Forelimb muscle (tissue), 1 donor: ENCODE measurements around the gene CTXN2. TPM values are rescaled to one million over a fixed set of nuclear protein-coding genes. Genes with fewer than 3 reads are reported as not detected.

ENCODE experiments used
- DNase-seq: peaks from one replicate; pipeline ENCODE4 v3.0.0-alpha.2; 2013; ENCODE audit warnings: low read depth
- polyA plus RNA-seq: library from polyadenylated mRNA; unstranded; fragments of 120-200 nt; gene quantifications from one replicate; pipeline ENCODE4 v1.2.1, GENCODE V29; 2013; ENCODE audit not compliant: insufficient read length

The CTXN2 gene
- polyA plus RNA-seq: not detected

DNA sequence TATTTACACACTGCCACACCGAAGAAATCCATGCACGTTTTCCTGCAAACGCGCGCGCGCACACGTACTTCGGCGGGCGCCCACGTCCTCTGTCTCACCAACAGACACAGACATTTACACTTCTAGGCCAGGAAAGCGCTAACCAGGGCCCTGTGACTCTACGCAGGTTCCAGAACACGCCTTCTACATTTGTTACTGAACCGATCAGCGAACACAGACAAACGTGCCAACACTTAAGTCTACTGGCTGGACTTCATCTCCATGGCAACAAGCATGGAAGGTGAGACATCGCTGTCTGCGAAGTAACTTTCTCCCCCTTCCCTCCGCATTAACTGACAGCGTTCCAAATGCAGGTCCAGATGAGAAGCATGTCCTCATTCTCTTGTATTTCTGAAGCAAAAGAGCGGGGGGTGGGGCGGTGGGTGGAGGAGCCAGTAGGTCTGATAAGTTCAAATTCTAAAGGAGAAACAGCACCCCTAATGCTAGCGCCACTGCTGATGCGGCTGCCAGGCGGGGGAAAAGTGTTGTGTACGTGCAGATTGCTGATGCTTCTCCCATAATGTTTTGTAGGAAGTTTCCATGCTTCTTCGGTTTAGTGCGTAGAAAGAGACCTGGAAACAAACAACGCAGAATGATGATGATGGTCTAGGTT, at the start of gene CTXN2:
Gene CTXN2 (plus strand): TSS at position 92 of the 652 bp plus-strand sequence. CDS start 9,636 bp downstream, outside the sequence.
- DNase-seq: no peak

DNA sequence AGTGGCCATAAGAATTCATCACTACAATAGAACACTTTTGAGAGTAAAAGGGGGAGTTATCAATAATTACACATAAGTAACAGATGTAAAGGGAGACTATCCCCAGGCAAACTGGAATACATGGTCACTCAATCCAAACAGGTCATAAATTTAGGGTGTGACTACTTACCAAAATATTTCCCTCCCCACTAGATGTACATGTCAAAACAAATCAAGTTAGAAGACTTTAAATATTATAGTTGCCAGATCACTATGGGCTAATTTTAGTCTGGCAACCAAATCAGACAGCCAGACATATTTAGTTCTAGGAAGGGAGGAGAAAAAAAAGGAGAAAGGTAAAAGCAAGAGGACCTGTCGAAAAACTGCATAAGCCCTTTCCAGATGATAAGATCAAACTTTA, 47.6 kb upstream of the CTXN2 start:
- no peak for DNase-seq

DNA sequence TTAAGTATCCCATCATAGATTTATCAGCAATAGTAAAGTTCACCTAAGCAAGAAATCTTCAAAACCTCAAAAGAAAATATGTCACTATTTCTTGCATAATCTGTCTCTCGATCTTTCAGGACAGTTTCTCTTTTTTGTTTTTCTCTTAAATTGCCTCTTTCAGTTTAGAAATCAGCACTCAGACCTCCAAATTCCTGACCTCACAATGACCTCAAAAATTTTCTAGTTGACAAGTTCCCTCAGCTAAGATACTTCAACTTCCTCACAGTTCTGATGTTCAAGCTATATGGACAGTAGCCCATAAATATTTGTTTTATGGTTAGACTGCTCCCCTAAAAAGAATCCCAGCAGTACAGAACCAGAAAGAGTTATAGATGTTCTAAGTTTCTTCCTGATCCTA, 46.6 kb upstream of the CTXN2 start:
- peak; percentile 1 for DNase-seq

DNA sequence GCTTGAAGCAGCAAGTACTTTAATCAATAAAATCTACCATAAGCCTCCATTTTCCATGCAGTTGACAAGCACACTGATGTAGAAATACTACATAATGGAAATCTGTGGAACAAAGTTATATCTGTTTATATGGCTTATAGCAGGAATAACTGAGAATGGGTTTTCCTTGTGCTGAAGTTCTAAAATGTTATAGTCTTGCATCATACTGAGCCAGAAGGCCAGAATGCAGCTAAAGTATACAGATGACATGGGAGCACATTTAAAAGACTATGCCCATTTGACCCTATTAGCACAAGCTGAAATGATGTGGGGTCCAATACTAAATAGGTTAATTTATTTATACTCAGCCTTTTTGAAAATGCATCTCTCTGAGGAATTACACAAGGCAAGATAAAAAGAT, 45.5 kb upstream of the CTXN2 start:
- DNase-seq: no peak

DNA sequence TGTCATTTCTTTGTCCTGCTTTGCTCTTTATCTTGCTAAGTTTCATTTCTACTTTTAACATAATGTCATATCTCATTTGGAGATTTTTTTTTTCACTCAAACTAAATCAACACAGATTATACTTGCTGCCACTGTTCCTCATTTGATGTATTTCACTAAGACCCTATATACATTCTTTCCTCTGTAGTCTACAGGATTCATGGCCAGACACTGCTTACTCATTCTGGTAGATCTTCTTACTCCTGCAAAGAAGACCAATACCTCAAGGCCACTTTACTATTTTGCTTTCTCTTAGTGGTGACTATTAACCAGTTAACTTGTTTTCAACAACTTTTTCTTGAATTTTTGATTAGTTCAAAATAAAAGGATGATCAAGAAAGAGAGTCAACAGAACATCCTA, 44.1 kb upstream of the CTXN2 start:
- no peak for DNase-seq

DNA sequence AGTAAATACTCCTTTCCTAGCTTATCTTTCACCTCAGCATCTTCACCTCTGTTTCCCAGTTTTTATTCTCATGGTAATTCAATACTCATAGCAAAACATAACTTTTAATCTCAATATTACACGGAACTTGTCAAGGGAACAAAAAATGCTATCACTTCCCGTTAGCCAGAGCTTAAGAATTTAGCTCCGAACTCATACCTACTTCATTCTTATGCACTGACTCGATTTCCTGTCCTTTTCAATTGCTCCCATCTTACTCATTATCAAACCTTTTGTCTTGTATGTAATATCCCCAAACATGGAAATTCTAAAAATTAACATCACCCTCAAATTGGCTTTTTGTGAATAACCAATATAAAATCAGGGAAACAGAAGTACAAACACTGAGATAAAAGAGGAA, 41.6 kb upstream of the CTXN2 start:
- DNase-seq: no peak

DNA sequence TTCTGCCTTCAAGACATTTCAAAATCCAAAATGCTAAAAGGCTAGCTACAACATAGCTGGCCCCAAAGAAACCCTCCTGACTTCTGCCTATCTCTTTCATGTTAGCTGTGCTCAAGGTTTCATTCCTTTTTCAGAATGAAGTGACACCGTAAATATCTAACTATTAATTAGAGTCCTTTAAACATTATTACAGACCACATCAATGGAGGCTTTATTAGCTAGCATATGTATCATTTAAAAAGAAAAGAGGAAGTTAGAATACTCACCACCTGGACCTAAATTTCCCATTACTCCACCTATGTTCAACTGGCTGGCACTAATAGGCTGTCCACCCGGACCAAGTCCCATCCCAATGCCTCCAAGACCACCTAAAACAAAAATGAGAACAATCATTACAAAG, 37.9 kb upstream of the CTXN2 start:
- no peak for DNase-seq

DNA sequence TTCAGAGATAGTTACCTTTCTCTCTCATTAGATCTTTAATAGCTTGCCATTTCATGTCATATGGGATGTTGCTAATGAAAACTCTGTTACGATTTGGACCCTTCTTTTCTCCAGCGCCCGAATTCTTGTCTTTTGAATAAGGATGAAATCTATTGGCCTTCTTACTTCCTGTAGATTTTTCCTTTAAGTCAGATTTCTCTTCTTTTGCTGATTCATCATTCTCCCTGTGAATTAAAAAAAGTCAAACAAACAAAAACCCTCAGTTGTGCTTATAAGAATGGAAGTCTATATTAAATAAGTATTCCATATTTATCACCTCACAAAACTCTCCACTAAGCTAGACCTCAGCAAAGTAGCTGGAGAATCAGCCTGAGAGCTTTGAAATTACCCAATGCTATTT, 22.8 kb upstream of the CTXN2 start:
- DNase-seq: no peak

DNA sequence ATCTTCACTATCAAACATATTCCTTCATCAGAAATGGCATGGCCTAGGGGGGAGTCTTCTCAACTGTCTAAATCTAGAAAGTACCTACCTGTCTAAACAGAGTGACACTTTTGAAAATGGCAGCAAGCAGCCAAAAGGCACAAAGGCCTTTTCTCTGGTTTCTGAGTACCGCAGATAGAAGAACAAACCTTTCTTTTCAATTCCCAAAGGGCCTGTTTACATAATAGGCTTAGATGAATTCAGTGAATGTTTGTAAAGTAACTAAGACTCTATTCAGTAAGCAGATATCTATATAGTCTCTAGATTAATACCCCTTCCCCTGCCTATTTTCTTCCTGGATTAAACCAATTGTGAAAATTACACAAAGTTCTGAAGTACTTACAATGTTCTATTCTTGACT, 20.5 kb upstream of the CTXN2 start:
- DNase-seq: no peak

DNA sequence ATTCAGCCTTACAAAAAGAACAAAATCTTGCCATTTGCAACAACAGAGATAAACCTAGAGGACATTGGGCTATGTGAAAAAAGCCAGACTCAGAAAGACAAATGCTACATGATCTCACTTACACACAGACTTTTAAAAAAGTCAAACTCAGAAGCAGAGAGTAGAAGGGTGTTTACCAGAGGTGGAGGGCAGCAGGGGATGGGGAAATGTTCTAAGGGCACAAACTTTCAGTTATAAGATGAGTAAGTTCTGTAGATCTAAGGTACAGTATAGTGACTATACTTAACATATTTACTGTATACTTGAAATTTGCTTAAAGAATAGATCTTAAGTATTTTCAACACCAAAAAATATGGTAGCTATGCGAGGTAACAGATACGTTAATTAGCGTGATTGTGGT, 16.3 kb upstream of the CTXN2 start:
- DNase-seq: no peak

DNA sequence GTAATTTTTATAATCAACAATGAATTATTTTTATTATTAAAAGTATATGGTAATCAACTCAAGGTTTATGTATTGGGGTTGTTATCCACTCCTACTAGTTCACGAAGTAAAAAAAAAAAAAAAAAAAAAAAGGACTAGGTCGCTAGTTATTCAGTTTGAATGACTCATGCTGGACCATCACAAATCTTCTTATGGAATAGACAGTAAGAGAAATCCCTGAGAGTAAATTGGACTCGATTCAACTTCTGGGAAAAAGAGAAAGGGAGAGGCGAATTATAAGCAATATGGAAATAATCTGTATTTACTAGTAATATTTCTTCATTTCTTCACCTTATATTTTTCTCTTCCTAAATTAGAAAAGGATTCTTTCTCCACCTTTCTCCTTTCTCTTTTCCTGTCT, 15.4 kb upstream of the CTXN2 start:
- peak; percentile 20 for DNase-seq

DNA sequence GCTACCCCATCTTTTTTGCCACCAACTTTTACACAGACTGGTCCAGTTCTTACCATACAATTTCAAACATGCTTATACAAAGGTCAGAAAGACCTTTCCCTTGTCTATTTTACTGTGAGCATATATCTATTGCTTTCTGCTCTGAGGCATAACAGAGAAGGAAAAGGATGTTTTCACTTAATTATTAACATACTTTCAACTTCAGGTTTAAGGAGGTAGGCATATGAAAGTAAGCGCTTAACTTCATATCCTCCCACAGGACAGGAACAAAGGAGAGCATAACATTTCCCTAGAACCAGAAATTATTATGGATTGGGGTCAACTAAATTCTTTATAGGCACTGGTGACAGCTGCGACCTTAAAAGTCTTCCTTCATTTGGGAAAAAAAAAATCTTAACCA, 14.5 kb upstream of the CTXN2 start:
- DNase-seq: no peak

DNA sequence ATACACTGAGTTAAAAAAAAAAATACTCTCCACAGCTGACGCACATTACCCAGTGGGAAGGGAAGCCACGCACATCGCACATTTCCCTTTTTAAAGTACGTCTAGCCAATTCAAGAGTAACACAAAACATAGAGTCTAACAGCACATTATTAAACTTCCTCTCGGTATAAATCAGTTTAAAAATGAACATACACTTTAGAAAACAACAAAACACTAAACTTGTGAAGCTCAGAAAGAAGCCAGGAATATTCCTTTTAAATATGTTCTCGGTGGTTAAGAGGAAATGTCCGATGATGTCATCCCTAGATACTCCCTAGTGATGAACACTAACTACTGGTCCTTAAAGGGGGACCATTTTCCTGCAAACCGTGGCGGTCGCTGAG, 14.1 kb upstream of the CTXN2 start:
- peak; percentile 39 for DNase-seq

DNA sequence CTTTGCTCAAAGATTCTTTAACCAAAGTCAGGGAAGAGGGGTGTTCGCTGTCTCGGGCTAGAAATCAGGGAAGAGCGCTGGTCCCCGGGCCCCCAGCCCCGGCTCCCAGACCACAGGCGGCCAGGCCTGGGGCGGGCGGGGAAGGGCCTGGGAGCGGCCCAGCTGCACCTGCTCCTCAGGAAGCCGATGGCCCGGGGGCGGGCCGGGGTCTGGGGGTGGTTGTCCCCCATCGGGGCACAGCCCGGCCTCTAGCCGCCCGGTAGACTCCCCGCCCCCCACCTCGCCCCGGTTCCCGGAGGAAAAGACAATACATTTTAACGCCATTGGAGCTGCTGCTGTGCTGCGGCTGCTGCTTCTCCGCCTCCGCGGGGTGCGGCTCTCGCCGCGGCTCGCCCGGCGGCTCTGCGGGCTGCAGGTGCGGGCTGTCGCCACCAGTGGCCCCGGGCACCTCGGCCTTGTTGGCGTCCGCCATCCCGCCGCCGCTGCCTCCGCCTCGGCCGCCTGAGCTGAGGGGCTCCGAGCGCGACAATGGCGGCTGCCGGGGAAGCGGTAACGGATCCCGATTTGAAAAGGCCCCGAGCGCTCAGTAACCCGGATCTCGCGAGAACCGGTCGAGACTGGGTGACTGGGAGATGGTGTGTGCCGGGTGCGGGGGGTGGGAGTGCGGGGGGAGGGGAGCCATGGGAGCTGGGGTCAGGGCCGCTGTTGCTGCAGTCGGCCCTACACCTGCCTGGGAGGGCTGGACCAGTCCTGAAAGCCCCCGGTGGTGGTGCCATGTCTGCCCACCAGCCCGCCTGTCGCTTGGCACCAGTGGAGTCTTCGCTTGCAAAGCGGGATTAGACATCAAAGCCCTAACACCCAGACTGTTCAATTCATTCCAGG, 13.5 kb upstream of the CTXN2 start, which contains the start of gene MYEF2:
Gene MYEF2 (minus strand): TSS at position 530 of the 882 bp plus-strand sequence. CDS start 58 bp downstream, at position 472.
- DNase-seq: peak; percentile 25

DNA sequence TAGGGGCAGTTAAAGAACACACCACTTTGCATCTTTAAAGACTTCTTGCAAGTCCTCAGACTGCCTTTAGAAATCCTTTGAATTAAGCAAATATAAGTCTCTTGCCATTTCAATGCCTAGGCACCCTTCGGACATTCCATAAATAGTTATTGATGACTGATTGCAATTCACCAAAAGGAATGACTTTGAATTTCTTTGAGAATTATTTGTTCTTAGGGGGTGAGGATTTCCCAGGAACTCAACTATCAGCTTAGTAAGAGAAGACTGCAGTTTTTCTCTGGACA, 12.9 kb upstream of the CTXN2 start:
- DNase-seq: no peak

DNA sequence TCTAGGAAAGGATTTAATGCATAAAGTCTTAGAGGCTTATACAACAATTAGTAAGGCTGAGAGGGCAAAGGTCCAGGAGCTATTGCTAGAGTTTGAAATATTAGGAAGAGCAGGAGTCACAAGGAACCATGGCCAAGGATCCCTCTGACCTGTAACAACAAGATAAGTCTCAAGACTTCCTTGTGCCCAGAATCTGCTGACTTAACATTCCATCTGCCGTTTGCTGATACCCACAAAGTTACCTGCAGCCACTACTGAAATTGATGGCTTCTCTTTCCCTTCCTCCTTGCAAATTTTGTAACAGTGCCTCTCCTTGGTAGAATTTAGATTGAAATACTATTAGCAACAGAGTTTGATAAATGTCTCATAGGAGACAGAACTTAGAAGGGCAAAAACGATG, 8.7 kb upstream of the CTXN2 start:
- DNase-seq: no peak

DNA sequence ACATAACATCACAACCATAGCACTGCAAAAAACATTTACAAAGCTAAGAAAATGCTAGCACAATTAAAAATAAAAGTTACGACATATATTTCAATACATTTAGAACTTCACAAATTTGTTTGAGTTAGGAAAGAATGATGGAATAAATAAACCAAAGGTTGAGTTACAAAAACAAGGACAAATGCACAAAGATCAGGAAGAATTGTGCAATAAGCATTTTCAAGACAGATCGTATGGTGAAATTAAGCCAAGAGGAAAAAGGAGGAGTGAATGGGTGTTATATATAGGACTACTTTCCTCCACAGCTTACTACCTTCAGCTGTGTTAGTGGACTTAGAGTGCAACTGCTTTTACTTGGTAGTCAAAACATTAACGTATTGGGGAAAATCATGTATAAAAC, 5.9 kb upstream of the CTXN2 start:
- DNase-seq: no peak

DNA sequence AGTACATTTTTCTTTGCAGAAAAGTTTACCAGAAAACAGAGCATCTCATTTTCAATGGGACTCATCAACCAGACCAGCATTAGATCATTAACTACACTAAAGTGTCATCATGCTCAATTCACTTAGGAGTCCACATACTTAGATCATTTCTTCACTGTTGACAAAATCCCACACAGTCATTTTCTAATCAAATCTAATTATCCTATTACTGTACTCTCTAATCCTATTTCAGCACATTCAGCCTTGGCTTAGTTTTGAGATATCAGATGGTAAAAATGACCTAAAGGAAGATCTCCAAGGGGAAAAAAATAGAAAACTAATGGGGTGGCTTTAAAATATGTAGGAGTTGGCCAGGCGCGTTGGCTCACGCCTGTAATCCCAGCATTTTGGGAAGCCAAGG, 5.2 kb upstream of the CTXN2 start:
- no peak for DNase-seq

DNA sequence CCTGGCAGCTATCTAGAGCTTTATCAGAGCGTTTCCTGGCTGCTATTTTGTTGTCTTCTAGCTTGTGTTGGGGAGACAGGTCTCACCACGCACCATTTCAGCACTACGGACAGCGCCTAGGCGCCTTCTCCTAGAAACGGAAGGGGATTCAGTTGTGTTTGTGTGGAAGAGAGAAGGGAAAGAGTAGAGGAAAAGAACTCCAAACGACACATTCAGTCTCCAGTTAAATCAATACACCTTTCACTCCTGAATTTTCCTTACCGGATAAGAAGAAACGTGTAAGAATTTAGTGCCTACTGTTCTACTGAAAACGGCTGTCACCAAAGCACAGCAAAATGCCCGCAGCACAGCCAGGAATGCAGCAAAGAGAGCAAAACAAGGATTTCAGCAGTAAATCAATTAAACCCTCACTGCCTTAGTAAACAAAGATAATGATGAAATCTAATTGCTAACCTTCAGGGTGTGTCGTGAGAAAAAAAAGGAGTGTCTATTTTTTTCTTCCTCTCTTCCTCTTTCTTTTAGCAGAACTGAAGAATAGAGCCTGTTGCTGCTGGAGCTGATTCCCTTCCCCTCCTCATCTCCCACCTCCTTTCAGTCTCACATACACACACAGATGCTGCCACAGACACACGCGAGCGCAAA, 412 bp upstream of the CTXN2 start:
- peak; percentile 73 for DNase-seq

DNA sequence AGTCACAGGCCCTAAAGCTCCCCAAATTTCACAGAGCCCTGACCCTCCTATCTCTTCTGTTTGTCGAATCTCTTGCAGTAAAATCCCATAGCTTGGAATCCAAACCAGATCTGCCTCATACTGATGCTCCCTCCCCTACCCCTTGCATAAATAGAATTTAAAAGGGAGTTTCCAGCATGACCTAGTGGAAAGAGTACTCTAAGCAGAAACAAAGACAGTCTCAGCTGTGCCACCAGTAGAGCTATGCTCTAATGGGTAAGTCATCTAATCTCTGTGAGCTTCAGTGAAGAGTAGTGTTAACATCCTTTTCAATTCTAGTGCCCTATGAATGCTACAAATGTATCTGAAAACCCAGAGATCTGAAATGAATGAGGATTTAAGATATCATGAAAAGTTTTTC, 10.6 kb downstream of the CTXN2 start:
- no peak for DNase-seq

DNA sequence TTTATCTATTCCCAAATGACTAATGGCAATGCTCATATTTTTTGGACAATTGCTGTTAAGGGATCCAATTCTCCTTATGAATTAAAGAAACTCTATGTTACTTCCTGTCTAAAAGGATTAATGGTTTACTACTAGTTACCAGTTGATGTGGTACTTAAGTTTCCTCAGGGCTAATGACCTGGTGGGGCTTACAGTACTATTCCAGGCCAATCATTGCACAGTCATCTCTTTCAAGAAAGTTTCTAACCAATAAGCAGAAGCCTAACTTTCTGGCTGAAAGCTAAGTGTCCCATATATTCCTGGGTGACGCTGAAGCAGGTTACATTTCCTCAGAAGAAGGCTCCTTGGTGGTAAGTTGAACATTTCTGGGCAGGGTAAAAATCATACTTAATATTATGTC, 14.5 kb downstream of the CTXN2 start, which contains the start of gene SLC12A1:
Gene SLC12A1 (plus strand): TSS at position 322 of the 400 bp plus-strand sequence. CDS start 1,418 bp downstream, outside the sequence.
- DNase-seq: no peak

DNA sequence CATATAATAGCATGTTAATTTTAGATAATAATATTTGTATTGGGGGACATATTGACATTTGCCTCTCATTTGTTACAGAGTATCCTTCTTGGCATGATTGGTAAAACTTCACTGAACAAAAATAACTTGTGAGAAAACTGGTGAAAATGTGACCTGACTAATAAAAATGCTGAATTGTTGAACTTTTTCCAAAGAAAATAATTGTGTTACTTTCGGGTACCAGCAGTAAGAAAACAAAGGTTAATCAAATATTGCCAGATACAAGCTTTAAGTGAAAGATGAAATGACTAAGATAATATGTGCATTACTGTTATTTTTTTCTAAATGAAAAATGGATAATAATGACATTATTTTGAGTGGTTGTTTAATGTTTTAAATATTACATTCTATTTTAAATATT, 29.8 kb downstream of the CTXN2 start:
- no peak for DNase-seq

DNA sequence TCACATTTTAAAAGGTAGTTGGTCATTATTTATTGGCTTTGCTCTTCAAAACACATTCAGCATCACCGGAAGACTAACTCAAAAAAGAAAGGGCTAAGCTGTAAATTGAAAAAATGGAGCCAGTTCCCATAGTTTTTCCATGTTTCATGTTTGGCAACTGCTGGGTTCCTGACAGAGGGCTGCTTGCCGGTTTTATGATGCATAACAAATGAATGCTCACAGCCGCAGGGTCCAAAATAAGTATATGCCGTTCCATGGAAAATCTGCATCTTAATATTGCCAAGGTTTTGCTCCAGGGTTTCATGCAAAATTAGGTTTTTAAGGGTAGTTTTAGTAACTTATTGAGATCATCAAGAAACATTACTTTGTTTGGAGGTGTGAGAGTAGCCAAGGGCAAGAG, 30.4 kb downstream of the CTXN2 start:
- DNase-seq: no peak
